Endothelial cell of umbilical vein (primary cell): ENCODE results near the gene SLC49A4. TPM values are rescaled to one million over a fixed set of nuclear protein-coding genes. Genes with fewer than 3 reads are reported as not detected.

Experiments
- BruUV-seq: library from RNA; stranded (reverse); fragments of 400-500 nt; replicated peaks from 2 replicates; lab custom pipeline; 2021; lab: Mats Ljungman, UMichigan
- CTCF ChIA-PET: fragments of 300-600, 350-600 bp; sonication (Branson Sonifier 250); formaldehyde crosslinking; loops from one replicate; lab custom pipeline; 2021; ENCODE audit warnings: antibody characterized with exemption, inconsistent platforms; lab: Charles Lee
- POLR2A ChIA-PET: fragments of 300-600, 350-600 bp; sonication (Branson Sonifier 250); formaldehyde crosslinking; loops from one replicate; lab custom pipeline; 2021; ENCODE audit warnings: antibody characterized with exemption, inconsistent platforms; lab: Charles Lee
- DNase-seq: peaks from one replicate; pipeline ENCODE4 v3.0.0-alpha.2; 2011; ENCODE audit warnings: low read depth, low spot score
- FAIRE-seq: peaks from 2 replicates; lab custom pipeline; 2011; peaks lifted over from hg19 to GRCh38; lab: Jason Lieb, UNC
- H2AFZ ChIP-seq: 2 replicates; pipeline ENCODE4 v1.6.0; 2012; ENCODE audit warnings: low read depth, low read length, control low read depth, inconsistent platforms
- H3K27ac ChIP-seq: 2 replicates; pipeline ENCODE4 v1.5.1; 2011; ENCODE audit warnings: low read depth, mild to moderate bottlenecking, control low read depth, low read length, moderate library complexity; ENCODE audit not compliant: insufficient read depth
- H3K27me3 ChIP-seq, 2 experiments: 2 replicates each; pipeline versions ENCODE4 v1.6.0 to v1.6.1; 2011; ENCODE audit warnings: low read length in 2 of 2, mixed read lengths in 1 of 2; ENCODE audit not compliant: control insufficient read depth in 2 of 2, insufficient read depth in 2 of 2
- H3K36me3 ChIP-seq, 2 experiments: 2 replicates in 1 of 2; 3 replicates in 1 of 2; pipeline ENCODE4 v1.5.1; 2011; ENCODE audit warnings: low read length in 2 of 2, mild to moderate bottlenecking in 1 of 2, moderate library complexity in 1 of 2; ENCODE audit not compliant: control insufficient read depth in 2 of 2, insufficient read depth in 2 of 2; ENCODE audit errors: extremely low read depth in 1 of 2
- H3K4me1 ChIP-seq: 3 replicates; pipeline ENCODE4 v1.5.1; 2011; ENCODE audit warnings: mild to moderate bottlenecking, low read length; ENCODE audit not compliant: control insufficient read depth, insufficient read depth; ENCODE audit errors: extremely low read depth
- H3K4me2 ChIP-seq: 2 replicates; pipeline ENCODE4 v1.6.1; 2011; ENCODE audit warnings: low read length, control low read depth, mixed read lengths; ENCODE audit not compliant: insufficient read depth
- H3K4me3 ChIP-seq, 3 experiments: fragments of 200-600 bp in 1 of 3; sonication (generic), shearing (Covaris generic) in 1 of 3; replicated peaks in 1 of 3; 2 replicates each; pipeline ENCODE4 v1.5.1; 2011 to 2016; ENCODE audit warnings: control low read depth in 3 of 3, low read length in 3 of 3, mild to moderate bottlenecking in 2 of 3, inconsistent platforms in 1 of 3, low read depth in 1 of 3, moderate library complexity in 1 of 3; ENCODE audit not compliant: insufficient read depth in 1 of 3
- H3K79me2 ChIP-seq: 2 replicates; pipeline ENCODE4 v1.6.0; 2012; ENCODE audit warnings: low read length, inconsistent platforms; ENCODE audit not compliant: control insufficient read depth, insufficient read depth
- H3K9ac ChIP-seq: replicated peaks from 2 replicates; pipeline ENCODE3; 2011; ENCODE audit warnings: low read length, control low read depth; ENCODE audit not compliant: insufficient read depth; ENCODE audit errors: extremely low read depth
- H3K9me1 ChIP-seq: replicated peaks from 3 replicates; pipeline ENCODE4 v1.6.0; 2011; ENCODE audit warnings: mild to moderate bottlenecking, low read length; ENCODE audit not compliant: control insufficient read depth, insufficient read depth; ENCODE audit errors: extremely low read depth
- H3K9me3 ChIP-seq: replicated peaks from 2 replicates; pipeline ENCODE4 v1.5.1; 2012; ENCODE audit warnings: low read length, inconsistent platforms; ENCODE audit not compliant: control insufficient read depth, insufficient read depth
- H4K20me1 ChIP-seq: replicated peaks from 2 replicates; pipeline ENCODE3; 2011; ENCODE audit warnings: mild to moderate bottlenecking, low read length; ENCODE audit not compliant: control insufficient read depth, insufficient read depth; ENCODE audit errors: extremely low read depth
- EZH2 ChIP-seq: IDR thresholded peaks from 2 replicates; pipeline ENCODE4 v1.6.1; 2012; ENCODE audit warnings: borderline replicate concordance, low read depth, mild to moderate bottlenecking, moderate library complexity, low read length, inconsistent platforms; ENCODE audit not compliant: severe bottlenecking
- FOS ChIP-seq: IDR thresholded peaks from 2 replicates; pipeline ENCODE4 v1.6.1; 2011; ENCODE audit warnings: mild to moderate bottlenecking, low read length, moderate library complexity, borderline replicate concordance; ENCODE audit not compliant: insufficient read depth
- GATA2 ChIP-seq: IDR thresholded peaks from 2 replicates; pipeline ENCODE4 v1.7.0; 2011; ENCODE audit warnings: low read depth, mild to moderate bottlenecking, moderate library complexity, mixed read lengths, low read length; ENCODE audit not compliant: insufficient read length, insufficient read depth
- JUN ChIP-seq: IDR thresholded peaks from 2 replicates; pipeline ENCODE4 v1.6.1; 2011; ENCODE audit warnings: borderline replicate concordance, low read depth; ENCODE audit not compliant: insufficient read length, insufficient read depth
- POLR2AphosphoS5 ChIP-seq: IDR thresholded peaks from 2 replicates; pipeline ENCODE4 v1.6.1; 2012; ENCODE audit warnings: low read depth, mild to moderate bottlenecking, control low read depth, low read length, moderate library complexity; ENCODE audit not compliant: insufficient read depth
- dilution Hi-C: fragments of 300-500 bp; cut with MboI; formaldehyde crosslinking; loops from one replicate; pipeline ENCODE4 v1.15.0; 2019; ENCODE audit warnings: low sequenced_read_pairs; ENCODE audit not compliant: extremely low pct_ligation_motif_present
- intact Hi-C: fragments of 100-400 bp; cut with micrococcal nuclease; formaldehyde crosslinking; loops from one replicate; pipeline ENCODE4 v1.10.0; 2022
- polyA plus RNA-seq, 4 experiments: library from polyadenylated mRNA; depleted of rRNA in 3 of 4; stranded (reverse) in 3 of 4; unstranded in 1 of 4; fragments of >200 nt; gene quantifications; 2 replicates each; pipeline versions ENCODE4 v1.2.1 to v1.2.3, GENCODE V29; 2011 to 2012; ENCODE audit warnings: missing spikeins in 1 of 4
- total RNA-seq: library from RNA; stranded (reverse); gene quantifications from 2 replicates; pipeline ENCODE4 v1.2.3, GENCODE V29; 2021
- TF ChIP-seq, protein P1 (sequence below): IDR thresholded peaks from 2 replicates; pipeline ENCODE4 v1.6.1; 2011; ENCODE audit not compliant: insufficient read depth, insufficient read length
- TF ChIP-seq, protein P2 (sequence below), 2 donors: IDR thresholded peaks; 1 replicate in 1 of 2; 2 replicates in 1 of 2; pipeline ENCODE4 v1.5.1; 2011; ENCODE audit warnings: low read length in 2 of 2, mild to moderate bottlenecking in 2 of 2, moderate library complexity in 2 of 2, control low read depth in 1 of 2, inconsistent platforms in 1 of 2, low read depth in 1 of 2; ENCODE audit not compliant: insufficient read depth in 1 of 2; ENCODE audit errors: extremely low read depth in 1 of 2

The SLC49A4 gene
- total and polyA plus RNA-seq, 2 donors (not counting 3 experiments of a cell fraction or from before 2014, with no cell fraction given): 10.9 to 11.6 TPM

DNA sequence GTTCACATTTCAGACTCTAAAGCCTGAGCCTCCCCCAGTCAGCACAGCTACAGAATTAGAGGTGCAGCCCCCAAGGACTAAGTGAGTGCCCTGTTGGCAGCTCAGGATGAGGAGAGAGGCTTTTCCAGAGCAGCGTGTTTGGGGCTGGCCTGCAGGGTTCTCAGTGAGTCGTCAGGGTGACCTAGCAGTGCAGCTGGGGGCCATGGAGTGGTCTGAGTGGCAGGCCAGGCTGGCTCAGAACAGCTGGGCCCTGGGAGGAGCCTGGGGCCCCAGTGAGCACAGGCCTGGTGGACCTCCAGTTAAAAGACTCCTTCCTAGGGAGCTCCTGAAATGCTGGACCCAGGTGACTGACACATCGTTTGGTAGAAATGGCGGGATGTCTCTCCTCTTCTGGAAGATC, 108.3 kb downstream of the SLC49A4 start:
- peaks cover 5 to 27% of the 10 kb centered on the region in 2 experiments for H3K27me3 ChIP-seq
- no peaks in the 10 kb centered on the region for H3K9me3 ChIP-seq
- TF ChIP-seq, protein P1, sequence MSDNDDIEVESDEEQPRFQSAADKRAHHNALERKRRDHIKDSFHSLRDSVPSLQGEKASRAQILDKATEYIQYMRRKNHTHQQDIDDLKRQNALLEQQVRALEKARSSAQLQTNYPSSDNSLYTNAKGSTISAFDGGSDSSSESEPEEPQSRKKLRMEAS: no peak
- TF ChIP-seq POLR2AphosphoS5: no peak
- H3K36me3 ChIP-seq: no peaks in the 10 kb centered on the region
- DNase-seq (no peak), FAIRE-seq (no peak)
- no peak overlapping the region for H3K4me3 ChIP-seq
- H2AFZ ChIP-seq: no peak overlapping the region
- no peak overlapping the region for H3K4me2 ChIP-seq
- H3K9ac ChIP-seq: no peak overlapping the region
- no peaks in the 10 kb centered on the region for H3K79me2 ChIP-seq
- H3K9me1 ChIP-seq: no peaks in the 10 kb centered on the region
- POLR2A ChIA-PET: no interaction called here
- H4K20me1 ChIP-seq: no peaks in the 10 kb centered on the region
- dilution Hi-C loops (no loop called here), intact Hi-C loops (no loop called here)
- no peaks in the 10 kb centered on the region for H3K4me1 ChIP-seq
- H3K27ac ChIP-seq: no peak overlapping the region
- BruUV-seq: no TSS peak
- CTCF ChIA-PET: no interaction called here

DNA sequence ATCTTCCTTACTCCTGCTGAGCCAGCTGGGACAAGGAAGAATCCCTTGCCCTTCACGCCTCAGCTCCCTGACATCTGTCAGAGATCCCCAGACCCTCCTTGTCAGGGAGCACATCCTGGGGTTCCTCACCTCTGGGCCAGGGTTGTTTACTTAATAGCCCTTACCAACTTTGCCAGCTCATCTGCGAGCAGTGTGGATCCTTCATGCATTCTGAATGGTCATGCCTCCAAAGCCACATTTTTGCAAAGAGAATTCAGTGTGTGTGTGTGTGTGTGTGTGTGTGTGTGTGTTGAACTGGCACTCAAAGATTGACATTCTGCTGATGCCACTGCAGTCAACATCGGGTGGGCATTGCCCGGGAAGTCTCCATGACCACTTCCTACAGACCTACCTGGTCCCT, 112.6 kb downstream of the SLC49A4 start:
- Histone ChIP-seq H3K36me3 (no peaks in the 10 kb centered on the region), H3K4me1 (no peaks in the 10 kb centered on the region), H3K79me2 (no peaks in the 10 kb centered on the region), H4K20me1 (no peaks in the 10 kb centered on the region), H2AFZ (no peak overlapping the region), H3K9ac (no peak overlapping the region), H3K9me3 (no peaks in the 10 kb centered on the region), H3K27ac (no peak overlapping the region), H3K4me2 (no peak overlapping the region), H3K4me3 (no peak overlapping the region), H3K27me3 (peaks cover 3 to 17% of the 10 kb centered on the region in 2 experiments), H3K9me1 (no peaks in the 10 kb centered on the region)
- BruUV-seq: no TSS peak
- ChIA-PET POLR2A (no interaction called here), CTCF (no interaction called here)
- FAIRE-seq (no peak), DNase-seq (no peak)
- intact Hi-C loops: no loop called here
- dilution Hi-C loops: no loop called here
- no peak for TF ChIP-seq EZH2
- TF ChIP-seq GATA2: no peak
- no peak for TF ChIP-seq POLR2AphosphoS5
- TF ChIP-seq, protein P2, sequence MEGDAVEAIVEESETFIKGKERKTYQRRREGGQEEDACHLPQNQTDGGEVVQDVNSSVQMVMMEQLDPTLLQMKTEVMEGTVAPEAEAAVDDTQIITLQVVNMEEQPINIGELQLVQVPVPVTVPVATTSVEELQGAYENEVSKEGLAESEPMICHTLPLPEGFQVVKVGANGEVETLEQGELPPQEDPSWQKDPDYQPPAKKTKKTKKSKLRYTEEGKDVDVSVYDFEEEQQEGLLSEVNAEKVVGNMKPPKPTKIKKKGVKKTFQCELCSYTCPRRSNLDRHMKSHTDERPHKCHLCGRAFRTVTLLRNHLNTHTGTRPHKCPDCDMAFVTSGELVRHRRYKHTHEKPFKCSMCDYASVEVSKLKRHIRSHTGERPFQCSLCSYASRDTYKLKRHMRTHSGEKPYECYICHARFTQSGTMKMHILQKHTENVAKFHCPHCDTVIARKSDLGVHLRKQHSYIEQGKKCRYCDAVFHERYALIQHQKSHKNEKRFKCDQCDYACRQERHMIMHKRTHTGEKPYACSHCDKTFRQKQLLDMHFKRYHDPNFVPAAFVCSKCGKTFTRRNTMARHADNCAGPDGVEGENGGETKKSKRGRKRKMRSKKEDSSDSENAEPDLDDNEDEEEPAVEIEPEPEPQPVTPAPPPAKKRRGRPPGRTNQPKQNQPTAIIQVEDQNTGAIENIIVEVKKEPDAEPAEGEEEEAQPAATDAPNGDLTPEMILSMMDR (IDR thresholded peaks at IDR 0.05; ENCODE audit: extremely low read depth in 1 of 2, insufficient read depth in 1 of 2, low read depth in 1 of 2, low read length in 2 of 2): no peak
- TF ChIP-seq, protein P1: no peak
- TF ChIP-seq JUN: no peak
- no peak for TF ChIP-seq FOS
